GM12875 (cell line): Measurements from ENCODE around the gene ACSF3.

ENCODE experiments used
- H3K4me3 ChIP-seq: one replicate; pipeline ENCODE4 v1.5.1; 2011; ENCODE audit warnings: low read depth, low read length, control low read depth
- TF ChIP-seq, protein P1 (sequence below): IDR thresholded peaks from 2 replicates; pipeline ENCODE4 v1.5.1; 2011; ENCODE audit warnings: low read depth, mild to moderate bottlenecking, control low read depth, inconsistent platforms, low read length, moderate library complexity, borderline replicate concordance; ENCODE audit not compliant: insufficient read depth

The ACSF3 gene

DNA sequence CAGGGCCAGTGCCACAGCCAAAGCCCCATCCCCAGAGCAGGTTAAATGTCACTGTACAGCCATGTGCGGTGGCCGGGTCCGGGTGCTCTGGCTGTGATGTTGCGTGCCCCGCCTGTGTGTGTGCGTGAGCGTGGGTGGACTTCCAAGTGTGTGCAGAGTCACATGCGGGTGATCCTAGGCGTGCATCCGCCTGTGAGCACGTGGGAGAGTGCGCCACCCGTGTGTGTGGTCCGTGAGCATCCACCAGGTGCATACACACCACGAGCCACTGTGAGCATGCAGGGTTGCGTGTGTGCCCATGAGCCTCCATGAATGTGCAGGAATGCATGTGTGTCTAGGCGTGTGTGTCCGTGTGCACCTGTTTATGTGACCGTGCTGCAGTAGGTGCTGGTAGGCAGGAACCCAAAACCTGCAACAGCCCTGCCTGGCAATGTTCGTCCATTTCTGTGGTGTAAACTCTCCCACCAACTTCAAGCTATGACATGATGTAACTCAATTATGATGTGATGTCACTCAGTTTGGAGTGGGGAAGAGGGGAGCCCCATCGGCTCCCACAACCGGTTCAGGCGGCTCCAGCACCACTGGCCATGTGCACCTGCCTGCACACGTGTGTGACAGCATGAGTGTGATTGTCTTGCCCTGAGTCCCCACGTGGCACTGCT lies 37.6 kb upstream of the ACSF3 start:
- H3K4me3 ChIP-seq: no peak overlapping the region
- TF ChIP-seq, protein P1, sequence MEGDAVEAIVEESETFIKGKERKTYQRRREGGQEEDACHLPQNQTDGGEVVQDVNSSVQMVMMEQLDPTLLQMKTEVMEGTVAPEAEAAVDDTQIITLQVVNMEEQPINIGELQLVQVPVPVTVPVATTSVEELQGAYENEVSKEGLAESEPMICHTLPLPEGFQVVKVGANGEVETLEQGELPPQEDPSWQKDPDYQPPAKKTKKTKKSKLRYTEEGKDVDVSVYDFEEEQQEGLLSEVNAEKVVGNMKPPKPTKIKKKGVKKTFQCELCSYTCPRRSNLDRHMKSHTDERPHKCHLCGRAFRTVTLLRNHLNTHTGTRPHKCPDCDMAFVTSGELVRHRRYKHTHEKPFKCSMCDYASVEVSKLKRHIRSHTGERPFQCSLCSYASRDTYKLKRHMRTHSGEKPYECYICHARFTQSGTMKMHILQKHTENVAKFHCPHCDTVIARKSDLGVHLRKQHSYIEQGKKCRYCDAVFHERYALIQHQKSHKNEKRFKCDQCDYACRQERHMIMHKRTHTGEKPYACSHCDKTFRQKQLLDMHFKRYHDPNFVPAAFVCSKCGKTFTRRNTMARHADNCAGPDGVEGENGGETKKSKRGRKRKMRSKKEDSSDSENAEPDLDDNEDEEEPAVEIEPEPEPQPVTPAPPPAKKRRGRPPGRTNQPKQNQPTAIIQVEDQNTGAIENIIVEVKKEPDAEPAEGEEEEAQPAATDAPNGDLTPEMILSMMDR: no peak

DNA sequence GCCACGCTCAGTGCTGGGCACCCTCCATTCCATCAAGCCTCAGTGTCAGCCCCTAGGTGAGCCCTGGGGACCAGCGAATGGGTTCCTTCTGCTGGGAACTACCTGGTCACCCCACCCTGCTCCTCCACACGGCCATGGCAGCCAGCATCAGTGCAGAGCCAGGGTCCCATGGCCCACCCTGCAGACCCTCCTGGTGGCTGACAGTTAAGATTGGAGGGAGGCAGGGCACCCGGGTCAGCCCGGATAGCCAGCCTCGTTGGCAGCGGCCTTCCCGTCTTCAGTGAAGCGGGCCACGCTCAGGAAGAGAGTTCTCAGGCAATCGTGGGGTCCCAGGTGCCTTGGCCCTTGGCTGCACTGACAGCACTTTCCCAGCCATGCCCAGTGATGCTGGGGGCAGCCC lies 37.1 kb upstream of the ACSF3 start:
- H3K4me3 ChIP-seq: no peak overlapping the region
- TF ChIP-seq, protein P1: no peak

DNA sequence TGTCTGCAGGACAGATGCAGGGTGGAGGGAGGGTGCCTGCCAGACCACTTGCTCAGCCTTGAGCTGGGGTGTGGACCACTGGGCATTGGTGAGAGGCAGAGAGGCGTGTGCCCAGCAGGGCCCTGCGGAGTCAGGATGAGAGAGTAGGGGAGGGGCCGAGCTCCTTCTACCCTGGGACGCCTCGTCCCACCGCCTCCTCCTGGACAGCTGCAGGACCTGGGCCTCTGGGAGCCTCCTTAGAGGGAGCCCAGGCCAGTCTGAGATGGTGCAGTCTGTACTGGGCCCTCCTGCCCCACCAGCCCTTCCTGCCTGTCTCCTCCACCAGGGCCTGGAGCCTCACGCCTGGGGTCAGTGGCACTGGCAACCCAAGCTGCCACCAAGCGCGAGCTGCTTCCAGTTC lies 35.9 kb upstream of the ACSF3 start:
- TF ChIP-seq, protein P1: no peak
- H3K4me3 ChIP-seq: no peak overlapping the region

DNA sequence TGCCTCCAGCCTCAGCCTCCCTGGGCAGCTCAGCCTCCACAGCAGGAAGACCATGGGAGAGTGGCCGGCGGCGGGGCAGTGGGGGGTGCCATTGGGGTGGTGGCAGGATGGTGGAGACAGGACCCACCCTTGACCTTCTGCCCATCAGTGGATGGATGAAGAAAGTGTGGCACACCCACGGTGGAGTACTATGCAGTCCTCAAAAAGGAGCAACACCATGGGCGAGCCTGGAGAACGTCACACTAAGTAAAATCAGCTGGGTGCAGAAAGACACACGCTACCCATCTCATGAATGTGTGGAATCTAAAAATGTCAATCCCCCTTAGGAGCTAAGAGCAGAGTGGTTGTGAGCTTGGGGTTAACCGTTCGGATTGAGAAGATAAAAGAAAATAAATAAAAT lies 34.8 kb upstream of the ACSF3 start:
- H3K4me3 ChIP-seq: no peak overlapping the region
- TF ChIP-seq, protein P1: no peak

DNA sequence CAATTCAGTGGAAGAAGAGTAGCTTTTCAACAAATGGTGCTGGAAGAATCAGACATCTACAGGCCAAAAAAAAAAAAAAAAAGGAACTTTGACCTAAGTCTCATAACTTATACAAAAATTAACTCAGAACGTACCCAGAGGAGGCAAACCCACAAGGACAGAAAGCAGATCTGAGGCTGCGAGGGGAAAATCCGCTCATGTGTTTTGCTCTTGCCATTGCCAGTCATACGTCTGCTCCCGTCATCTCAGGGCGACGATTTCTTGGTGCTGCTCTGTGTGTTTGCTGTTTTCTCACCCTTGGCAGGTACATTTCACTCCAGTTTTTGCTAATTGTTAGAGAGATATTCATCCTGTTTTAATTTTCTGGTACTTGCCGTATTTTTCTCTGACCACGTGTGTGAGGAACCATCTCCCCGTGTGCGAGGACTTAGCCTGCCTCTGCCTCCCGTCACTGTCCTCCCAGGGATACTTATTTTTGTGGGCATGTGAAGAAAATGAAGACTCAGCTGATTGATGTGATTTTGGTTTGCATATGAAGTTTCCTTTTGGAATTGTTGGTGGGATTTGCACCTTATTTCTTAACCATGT lies 33.4 kb upstream of the ACSF3 start:
- H3K4me3 ChIP-seq: no peak overlapping the region
- TF ChIP-seq, protein P1: no peak

DNA sequence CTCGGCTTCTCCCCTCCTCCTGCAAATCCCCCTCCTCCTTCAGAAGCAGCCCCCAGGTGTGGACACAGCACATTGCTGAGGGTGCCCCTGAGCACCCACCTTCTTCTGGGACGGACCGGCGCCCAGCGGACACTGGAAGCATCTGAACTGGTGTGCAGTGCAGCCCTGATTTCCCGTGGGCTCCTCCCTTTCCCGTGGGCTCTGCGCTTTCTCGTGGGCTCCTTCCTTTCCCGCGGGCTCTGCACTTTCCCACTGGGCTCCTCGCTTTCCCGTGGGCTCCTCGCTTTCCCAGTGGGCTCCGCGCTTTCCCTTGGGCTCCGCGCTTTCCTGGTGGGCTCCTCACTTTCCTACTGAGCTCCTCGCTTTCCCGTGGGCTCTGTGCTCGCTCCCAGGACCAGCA lies 32.6 kb upstream of the ACSF3 start:
- H3K4me3 ChIP-seq: no peak overlapping the region
- TF ChIP-seq, protein P1: no peak
